Stimulated activated CD4-positive, alpha-beta T cell treated with anti-CD3 and anti-CD28 coated beads, Interleukin-1b, Interleukin-23, amount 100 ng/mL, for 24 hours (primary cell): Measurements from ENCODE around the gene RIT2.
"Not testable (repeated sequence)": the region's sequence is repeated elsewhere in the genome, so short reads cannot be mapped to it uniquely, and the experiment has no call there.

Experiments
- DNase-seq, 4 experiments: peaks; one replicate each; pipeline ENCODE4 v3.0.0-alpha.2; 2020; ENCODE audit warnings: low read depth in 4 of 4, low spot score in 1 of 4

Gene RIT2

DNA sequence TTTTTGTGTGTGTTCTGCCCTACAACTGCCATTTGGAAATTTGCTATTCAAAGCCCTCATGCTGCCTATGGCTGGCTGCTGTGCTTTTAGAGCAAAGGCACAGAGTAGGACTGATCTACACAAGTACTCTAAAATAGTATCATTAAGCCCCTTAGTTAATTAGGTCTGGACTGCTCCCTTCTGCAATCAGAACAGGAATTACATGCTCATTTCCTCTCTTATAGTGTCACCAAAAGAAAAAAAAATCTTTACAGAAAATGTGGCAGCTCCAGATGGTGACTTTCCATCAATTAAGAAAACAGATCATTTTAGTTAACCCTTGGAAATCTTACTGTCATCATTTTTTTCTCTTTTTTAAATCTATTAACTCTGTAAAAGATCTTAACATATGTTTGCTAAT lies 337.5 kb downstream of the RIT2 start:
- no peak for DNase-seq

- DNase-seq, result no peak
Measured at GRCh38 chr18:42773870-42774269, 341.6 kb downstream of the RIT2 start.

GRCh38 chr18:42771936-42772335 lies 343.5 kb downstream of the RIT2 start:
- DNase-seq, result no peak

DNA sequence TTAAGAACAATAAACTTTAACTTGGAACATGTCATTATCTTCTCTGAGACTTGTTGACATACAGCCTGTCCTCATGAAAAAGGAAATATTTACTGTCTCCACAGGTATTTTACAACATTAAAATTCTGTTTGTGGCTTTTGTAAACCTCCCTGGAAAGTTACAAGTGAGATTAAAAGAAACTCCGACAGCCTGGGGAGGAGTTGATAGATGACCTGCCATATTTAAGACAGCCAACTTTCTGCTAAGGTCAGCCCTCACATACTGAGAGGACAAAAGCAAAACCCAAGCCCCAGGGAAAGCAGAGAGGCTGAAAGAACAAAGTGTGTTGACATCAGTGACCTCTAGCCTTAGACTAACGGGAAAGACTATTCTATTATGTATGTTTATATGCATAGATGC lies 350.2 kb downstream of the RIT2 start:
- DNase-seq, result no peak

DNA sequence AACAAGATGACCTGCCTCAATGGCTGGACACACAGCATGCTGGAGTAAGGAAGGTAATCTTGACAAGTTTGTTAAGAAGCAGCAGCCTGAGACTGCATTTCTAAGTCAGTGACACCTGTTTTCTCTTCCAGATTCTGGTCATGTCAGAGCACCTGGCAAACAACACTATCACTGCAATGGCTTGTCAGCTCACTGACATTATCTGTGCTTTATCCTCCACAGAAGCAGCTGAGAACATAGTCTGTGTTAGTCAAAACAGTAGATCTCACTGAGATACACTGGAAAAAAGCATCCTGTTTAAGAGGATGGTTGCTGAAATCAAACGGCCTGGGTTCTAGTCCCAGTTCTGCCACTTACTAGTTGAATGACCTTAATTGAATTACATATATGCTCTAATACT lies 355.2 kb downstream of the RIT2 start:
- DNase-seq, result no peak

DNA sequence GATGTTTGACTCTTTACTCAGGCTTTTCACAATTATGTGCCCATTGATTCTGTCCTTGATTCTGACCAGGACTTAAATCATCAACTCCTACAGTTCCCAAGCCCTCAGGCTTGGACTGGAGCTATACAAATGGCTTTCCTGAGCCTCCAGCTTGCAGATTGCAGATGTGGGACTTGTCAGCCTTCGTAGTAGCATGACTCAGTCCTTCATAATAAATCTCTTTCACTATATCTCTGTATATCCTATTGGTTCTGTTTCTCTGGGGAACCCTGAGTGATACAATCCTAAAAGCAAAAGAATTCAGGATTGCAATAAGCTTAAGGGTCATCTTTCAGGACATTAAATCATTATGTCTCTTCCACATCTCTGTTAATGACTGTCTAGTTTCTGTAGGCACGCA lies 356.6 kb downstream of the RIT2 start:
- DNase-seq, result no peak

DNA sequence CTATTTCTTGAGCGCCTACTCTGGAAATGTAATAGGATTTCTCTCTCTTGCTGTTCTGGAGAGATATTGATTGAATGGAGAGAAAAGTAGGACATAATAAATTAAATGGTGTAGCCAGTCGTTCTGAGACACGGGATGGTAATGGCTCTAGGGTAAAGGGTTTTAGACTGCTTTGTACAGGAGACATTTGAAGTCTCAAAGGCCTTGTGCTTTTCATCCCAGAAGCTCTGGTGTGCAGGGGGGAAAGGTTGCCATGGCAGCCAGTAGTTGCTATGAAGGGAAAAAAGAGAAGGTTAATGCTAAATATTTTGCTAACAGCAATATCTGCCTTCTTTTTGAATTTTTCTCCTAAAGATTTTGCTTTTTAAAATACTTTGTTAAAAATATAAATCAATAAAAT lies 359.3 kb downstream of the RIT2 start:
- no peak for DNase-seq

DNA sequence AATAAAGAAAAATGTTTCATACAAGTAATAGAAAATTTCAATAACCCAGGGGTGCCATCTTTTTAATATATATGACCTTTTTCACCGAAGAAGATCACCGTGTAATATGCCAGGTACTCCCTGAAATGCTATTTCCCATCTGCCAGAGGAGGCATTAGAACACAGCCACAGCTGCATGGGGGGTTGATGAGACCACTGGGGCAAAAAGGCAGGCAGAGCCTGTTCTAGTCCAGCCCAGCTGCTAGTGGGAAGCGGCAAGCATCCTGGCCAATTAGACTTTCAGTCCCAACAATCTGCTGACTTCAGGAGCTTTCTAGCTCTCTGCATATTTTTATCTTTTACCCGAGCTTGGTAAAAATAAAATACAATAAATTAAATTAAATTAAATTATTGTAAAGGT lies 362.6 kb downstream of the RIT2 start:
- DNase-seq, result no peak

- DNase-seq, result no peak
Measured at GRCh38 chr18:42746794-42747193, 368.7 kb downstream of the RIT2 start.

DNA sequence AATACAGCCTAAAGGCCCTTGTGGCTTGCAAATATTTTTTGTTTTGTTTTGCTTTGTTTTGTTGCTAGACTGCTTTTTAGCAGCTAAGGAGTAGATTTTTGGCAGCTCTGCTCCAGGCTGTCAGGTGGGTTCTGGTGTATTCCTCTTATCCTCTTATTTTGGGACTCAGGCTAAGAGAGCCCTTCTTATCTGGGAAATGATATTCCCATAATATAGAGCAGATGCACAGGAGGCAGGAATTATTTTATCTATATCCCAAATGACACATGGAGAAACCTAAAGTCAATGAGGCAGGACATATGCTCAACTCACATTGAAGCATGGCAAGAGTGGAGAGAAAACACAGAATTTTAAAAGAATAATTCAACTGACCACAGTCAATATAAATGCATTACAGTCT lies 369.6 kb downstream of the RIT2 start:
- no peak for DNase-seq

- DNase-seq, result no peak
Measured at GRCh38 chr18:42745171-42745570, 370.3 kb downstream of the RIT2 start.

- no peak for DNase-seq
Measured at GRCh38 chr18:42743373-42744138, 371.9 kb downstream of the RIT2 start.

DNA sequence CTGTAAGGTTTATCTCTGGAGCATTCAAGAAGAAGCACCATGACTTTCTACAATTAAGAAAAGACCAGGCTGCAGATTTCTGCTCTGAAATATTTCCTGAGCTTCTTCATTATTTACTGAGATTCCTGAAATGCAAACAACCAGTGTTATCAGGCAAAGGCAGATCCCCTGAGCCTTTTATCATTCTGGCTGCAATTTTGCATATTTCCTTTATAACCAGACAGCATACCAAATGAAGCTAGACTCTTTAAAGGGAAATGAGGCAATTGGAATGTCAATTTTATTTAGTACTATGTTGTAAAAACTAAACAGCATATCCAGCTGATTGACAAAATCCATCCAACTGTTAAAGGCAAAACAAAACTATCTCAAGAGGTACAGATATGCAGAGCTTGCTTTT lies 372.5 kb downstream of the RIT2 start:
- DNase-seq, result no peak

- no peak for DNase-seq
Measured at GRCh38 chr18:42742474-42742873, 373.0 kb downstream of the RIT2 start.

DNA sequence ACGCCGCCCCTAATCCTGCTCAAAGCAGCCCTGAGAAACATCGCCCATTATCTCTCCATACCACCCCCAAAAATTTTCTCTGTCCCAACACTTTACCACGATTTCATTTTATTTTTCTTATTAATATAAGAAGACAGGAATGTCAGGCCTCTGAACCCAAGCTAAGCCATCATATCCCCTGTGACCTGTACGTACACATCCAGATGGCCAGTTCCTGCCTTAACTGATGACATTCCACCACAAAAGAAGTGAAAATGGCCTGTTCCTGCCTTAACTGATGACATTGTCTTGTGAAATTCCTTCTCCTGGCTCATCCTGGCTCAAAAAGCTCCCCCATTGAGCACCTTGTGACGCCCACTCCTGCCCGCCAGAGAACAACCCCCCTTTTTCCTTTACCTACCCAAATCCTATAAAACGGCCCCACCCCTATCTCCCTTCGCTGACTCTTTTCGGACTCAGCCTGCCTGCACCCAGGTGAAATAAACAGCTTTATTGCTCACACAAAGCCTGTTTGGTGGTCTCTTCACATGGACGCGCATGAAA lies 373.6 kb downstream of the RIT2 start:
- not testable (repeated sequence) for DNase-seq

DNA sequence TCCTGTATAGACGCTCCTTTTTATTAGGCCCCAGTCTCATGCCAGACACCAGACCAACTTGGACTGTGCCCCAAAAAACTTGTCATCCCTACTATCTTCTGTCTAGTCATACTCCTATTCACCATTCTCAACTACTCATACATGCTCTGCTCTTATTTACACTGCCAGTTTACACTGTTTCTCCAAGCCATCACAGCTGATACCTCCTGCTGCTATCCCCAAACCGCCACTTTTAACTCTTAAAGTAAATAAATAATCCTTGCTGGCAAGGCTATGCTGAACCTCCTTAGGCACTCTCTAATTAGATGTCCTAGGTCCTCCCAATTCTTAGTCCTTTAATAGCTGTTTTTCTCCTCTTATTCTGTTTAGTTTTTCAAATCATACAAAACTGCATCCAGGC lies 374.2 kb downstream of the RIT2 start:
- DNase-seq, result not testable (repeated sequence)

- DNase-seq, result no peak
Measured at GRCh38 chr18:42736074-42736473, 379.4 kb downstream of the RIT2 start.

DNA sequence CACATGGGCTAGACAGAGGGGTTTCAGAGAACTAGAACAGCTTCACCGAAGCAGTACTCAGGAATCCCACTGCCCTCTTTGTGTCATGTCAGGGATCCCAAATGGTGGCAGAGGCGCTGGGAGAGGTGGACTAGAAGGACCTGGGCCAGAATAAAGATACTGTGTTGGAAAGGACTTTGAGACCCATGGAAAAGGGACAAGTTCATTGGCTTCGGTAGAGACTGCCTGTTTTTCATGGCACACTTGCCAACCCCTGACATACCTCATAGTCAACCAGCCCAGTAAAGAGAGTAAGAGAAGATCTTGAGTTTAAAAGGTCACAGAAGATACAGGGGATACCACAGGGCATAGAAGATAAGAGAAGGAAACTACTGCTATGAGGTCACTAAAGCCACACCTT lies 381.0 kb downstream of the RIT2 start:
- no peak for DNase-seq

DNA sequence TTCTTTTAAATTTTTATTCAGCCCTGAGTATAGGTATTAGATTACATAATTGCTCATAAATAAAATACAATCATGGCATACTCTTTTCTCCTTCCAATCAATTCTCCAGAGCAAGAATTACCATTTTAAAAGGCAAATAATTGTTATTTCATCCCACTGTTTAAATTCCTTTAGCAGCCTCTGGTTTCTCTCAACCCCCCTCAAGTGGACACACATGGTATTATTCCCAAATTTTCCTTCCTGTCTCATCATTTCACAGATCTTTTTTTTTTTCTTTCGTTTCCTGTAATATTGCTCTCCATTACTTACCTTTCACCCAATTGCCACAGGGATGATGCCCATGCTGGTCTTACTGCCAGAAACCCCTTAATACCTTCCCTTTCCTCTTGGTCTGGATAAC lies 385.2 kb downstream of the RIT2 start:
- no peak for DNase-seq

DNA sequence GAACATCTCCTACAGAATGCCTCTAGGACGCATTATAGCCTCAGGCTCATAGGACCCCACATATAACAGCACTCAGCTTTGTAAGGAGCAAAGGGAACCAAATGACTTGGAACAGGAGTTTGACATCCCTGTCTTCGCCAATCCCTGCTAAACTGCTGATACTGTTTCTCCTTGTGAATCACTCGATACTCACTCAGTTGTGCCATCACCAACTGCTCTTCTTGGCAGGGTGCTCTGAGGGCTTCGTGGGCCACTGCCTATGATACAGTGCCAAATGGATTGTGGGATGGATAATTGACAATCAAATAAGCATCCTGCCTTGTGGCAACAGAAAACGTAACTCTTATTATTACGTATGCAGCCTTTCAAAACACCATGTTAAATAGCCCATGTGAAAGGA lies 396.3 kb downstream of the RIT2 start:
- no peak for DNase-seq

- DNase-seq, result no peak
Measured at GRCh38 chr18:42712065-42712464, 403.4 kb downstream of the RIT2 start.

DNA sequence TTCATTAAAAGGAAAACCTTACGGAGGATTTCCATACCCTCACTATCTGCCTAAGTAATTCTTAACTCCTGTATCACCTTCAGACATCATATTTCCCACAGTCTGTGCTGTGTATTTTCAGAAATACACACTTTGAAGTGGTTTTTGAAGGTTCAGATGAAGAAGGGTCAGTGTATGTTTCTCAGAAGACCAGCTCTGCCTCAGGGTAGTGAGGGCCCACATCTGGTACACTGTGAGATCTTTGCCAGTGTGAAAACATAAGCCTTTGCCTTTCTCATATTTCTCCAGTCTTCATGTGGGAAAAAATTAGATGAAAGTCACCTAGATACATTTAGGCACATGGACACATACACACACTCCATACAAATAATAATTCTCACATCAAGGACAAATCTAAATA lies 408.4 kb downstream of the RIT2 start:
- DNase-seq, result no peak

DNA sequence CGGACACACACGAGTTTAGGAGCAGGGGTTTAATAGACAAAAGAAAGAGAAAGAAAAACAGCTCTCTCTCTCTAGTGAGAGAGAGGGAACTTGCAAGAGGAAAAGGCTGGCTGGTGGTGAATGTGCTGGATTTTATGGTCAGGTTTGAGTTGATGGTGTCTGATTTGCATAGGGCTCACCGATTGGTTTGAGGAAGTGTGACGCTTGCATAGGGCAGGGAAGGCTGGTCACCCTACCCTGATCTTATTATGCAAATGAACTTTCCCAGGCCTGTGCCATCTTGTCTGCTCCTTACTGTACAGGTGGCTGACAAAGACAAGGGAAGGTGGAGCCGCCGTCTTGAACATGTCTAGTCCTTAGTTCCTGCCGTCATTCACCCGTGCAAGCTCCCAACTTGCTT lies 408.9 kb downstream of the RIT2 start:
- DNase-seq, result no peak
